HEK293 (cell line): ENCODE measurements around the gene CACNA1C.

Experiments
- CTCF ChIA-PET: fragments of 350-600 bp; formaldehyde crosslinking; extraction: SDS; loops from one replicate; lab custom pipeline; 2021; ENCODE audit warnings: antibody characterized with exemption; lab: Yijun Ruan, JAX
- POLR2A ChIA-PET: fragments of 300-600 bp; formaldehyde crosslinking; extraction: SDS; loops from one replicate; lab custom pipeline; 2020; ENCODE audit warnings: antibody characterized with exemption, inconsistent platforms; lab: Yijun Ruan, JAX
- H3K27ac ChIP-seq: fragments of 200-500 bp; sonication (Bioruptor generic); 2 replicates; pipeline ENCODE4 v1.5.1; 2014; ENCODE audit warnings: low read depth, low read length, control low read depth, inconsistent platforms; ENCODE audit errors: extremely low read depth
- H3K36me3 ChIP-seq, 2 experiments: fragments of 200-500 bp in 1 of 2; sonication (Bioruptor generic) in 1 of 2; 1 replicate in 1 of 2; 2 replicates in 1 of 2; pipeline ENCODE4 v1.5.1; 2014 to 2017; ENCODE audit warnings: inconsistent platforms in 2 of 2, low read length in 2 of 2; ENCODE audit not compliant: control insufficient read depth in 2 of 2, insufficient read depth in 1 of 2
- H3K4me1 ChIP-seq: fragments of 200-500 bp; sonication (Bioruptor generic); 2 replicates; pipeline ENCODE4 v1.5.1; 2014; ENCODE audit warnings: mild to moderate bottlenecking, low read length, inconsistent platforms; ENCODE audit not compliant: control insufficient read depth, insufficient read depth
- H3K4me3 ChIP-seq: 2 replicates; pipeline ENCODE4 v1.5.1; 2011; ENCODE audit warnings: low read depth, mild to moderate bottlenecking, control low read depth, low read length, moderate library complexity
- H3K9me3 ChIP-seq: fragments of 200-500 bp; sonication (Bioruptor generic); 2 replicates; pipeline ENCODE4 v1.5.1; 2014; ENCODE audit warnings: low read depth, low read length, inconsistent platforms; ENCODE audit not compliant: control insufficient read depth, insufficient read depth
- EGR2 ChIP-seq: fragments of 450-650 bp; formaldehyde crosslinking; IDR thresholded peaks from 2 replicates; pipeline ENCODE4 v1.5.1; 2016; ENCODE audit warnings: low read depth, missing biosample characterization, missing genetic modification characterization
- FEZF1 ChIP-seq: fragments of 450-650 bp; formaldehyde crosslinking; IDR thresholded peaks from 2 replicates; pipeline ENCODE4 v1.5.1; 2016; ENCODE audit warnings: missing biosample characterization, missing genetic modification characterization
- GFI1B ChIP-seq: fragments of 450-650 bp; formaldehyde crosslinking; IDR thresholded peaks from 2 replicates; pipeline ENCODE4 v1.5.1; 2016; ENCODE audit warnings: missing biosample characterization, missing genetic modification characterization
- IKZF3 ChIP-seq: fragments of 450-650 bp; IDR thresholded peaks from 2 replicates; pipeline ENCODE4 v1.5.0; 2018; ENCODE audit warnings: missing biosample characterization, mild to moderate bottlenecking, missing genetic modification characterization, moderate library complexity
- PRDM6 ChIP-seq: fragments of 450-650 bp; formaldehyde crosslinking; IDR thresholded peaks from 2 replicates; pipeline ENCODE4 v1.5.1; 2017; ENCODE audit warnings: missing biosample characterization, missing genetic modification characterization
- TRIM28 ChIP-seq: IDR thresholded peaks from 2 replicates; pipeline ENCODE4 v1.6.1; 2011; ENCODE audit warnings: low read length, control low read depth, borderline replicate concordance
- ZBTB17 ChIP-seq: fragments of 450-650 bp; formaldehyde crosslinking; IDR thresholded peaks from 2 replicates; pipeline ENCODE4 v1.5.1; 2016; ENCODE audit warnings: missing biosample characterization, missing genetic modification characterization
- ZBTB26 ChIP-seq: fragments of 450-650 bp; formaldehyde crosslinking; optimal IDR thresholded peaks from 2 replicates; pipeline ENCODE3; 2016; ENCODE audit warnings: missing biosample characterization, mild to moderate bottlenecking, missing genetic modification characterization
- ZBTB44 ChIP-seq: fragments of 450-650 bp; IDR thresholded peaks from 2 replicates; pipeline ENCODE4 v1.5.1; 2018; ENCODE audit warnings: missing biosample characterization, mild to moderate bottlenecking, missing genetic modification characterization
- ZBTB48 ChIP-seq: fragments of 450-650 bp; formaldehyde crosslinking; IDR thresholded peaks from 2 replicates; pipeline ENCODE4 v1.5.1; 2016; ENCODE audit warnings: missing biosample characterization, missing genetic modification characterization
- ZEB2 ChIP-seq: fragments of 450-650 bp; formaldehyde crosslinking; IDR thresholded peaks from 2 replicates; pipeline ENCODE4 v1.5.1; 2016; ENCODE audit warnings: missing biosample characterization, missing genetic modification characterization
- ZIC2 ChIP-seq: fragments of 450-650 bp; formaldehyde crosslinking; IDR thresholded peaks from 2 replicates; pipeline ENCODE4 v1.5.1; 2016; ENCODE audit warnings: missing biosample characterization, missing genetic modification characterization
- ZNF121 ChIP-seq: fragments of 450-650 bp; formaldehyde crosslinking; IDR thresholded peaks from 2 replicates; pipeline ENCODE4 v1.5.1; 2016; ENCODE audit warnings: missing biosample characterization, missing genetic modification characterization
- ZNF138 ChIP-seq: fragments of 450-650 bp; formaldehyde crosslinking; IDR thresholded peaks from 2 replicates; pipeline ENCODE4 v1.5.1; 2016; ENCODE audit warnings: missing biosample characterization, missing genetic modification characterization, borderline replicate concordance
- ZNF174 ChIP-seq: fragments of 450-650 bp; formaldehyde crosslinking; IDR thresholded peaks from 2 replicates; pipeline ENCODE4 v1.5.0; 2017; ENCODE audit warnings: missing biosample characterization, mild to moderate bottlenecking, missing genetic modification characterization
- ZNF19 ChIP-seq: fragments of 450-650 bp; formaldehyde crosslinking; IDR thresholded peaks from 2 replicates; pipeline ENCODE4; 2016; ENCODE audit warnings: missing biosample characterization, missing genetic modification characterization, low read depth
- ZNF239 ChIP-seq: fragments of 450-650 bp; formaldehyde crosslinking; IDR thresholded peaks from 2 replicates; pipeline ENCODE4 v1.5.1; 2016; ENCODE audit warnings: missing biosample characterization, missing genetic modification characterization
- ZNF24 ChIP-seq: fragments of 450-650 bp; formaldehyde crosslinking; IDR thresholded peaks from 2 replicates; pipeline ENCODE4 v1.5.1; 2016; ENCODE audit warnings: missing biosample characterization, missing genetic modification characterization
- ZNF311 ChIP-seq: fragments of 450-650 bp; formaldehyde crosslinking; IDR thresholded peaks from 2 replicates; pipeline ENCODE4 v1.5.1; 2017; ENCODE audit warnings: missing biosample characterization, missing genetic modification characterization, borderline replicate concordance
- ZNF324 ChIP-seq: fragments of 450-650 bp; formaldehyde crosslinking; IDR thresholded peaks from 2 replicates; pipeline ENCODE4 v1.5.1; 2016; ENCODE audit warnings: missing biosample characterization, missing genetic modification characterization
- ZNF391 ChIP-seq: fragments of 450-650 bp; formaldehyde crosslinking; IDR thresholded peaks from 2 replicates; pipeline ENCODE4 v1.5.1; 2016; ENCODE audit warnings: low read depth, missing biosample characterization, missing genetic modification characterization, borderline replicate concordance
- ZNF394 ChIP-seq: fragments of 450-650 bp; formaldehyde crosslinking; IDR thresholded peaks from 2 replicates; pipeline ENCODE4 v1.5.1; 2016; ENCODE audit warnings: missing biosample characterization, missing genetic modification characterization, mild to moderate bottlenecking, moderate library complexity, borderline replicate concordance
- ZNF423 ChIP-seq: fragments of 450-650 bp; formaldehyde crosslinking; IDR thresholded peaks from 2 replicates; pipeline ENCODE4 v1.5.1; 2016; ENCODE audit warnings: missing biosample characterization, missing genetic modification characterization
- ZNF48 ChIP-seq: fragments of 450-650 bp; formaldehyde crosslinking; IDR thresholded peaks from 2 replicates; pipeline ENCODE4 v1.5.1; 2016; ENCODE audit warnings: missing biosample characterization, missing genetic modification characterization
- ZNF544 ChIP-seq: fragments of 450-650 bp; formaldehyde crosslinking; IDR thresholded peaks from 2 replicates; pipeline ENCODE4 v1.5.0; 2017; ENCODE audit warnings: missing biosample characterization, missing genetic modification characterization
- ZNF561 ChIP-seq: fragments of 450-650 bp; IDR thresholded peaks from 2 replicates; pipeline ENCODE4 v1.5.1; 2018; ENCODE audit warnings: missing biosample characterization, missing genetic modification characterization, borderline replicate concordance
- ZNF626 ChIP-seq: fragments of 450-650 bp; sonication (Bioruptor Pico); formaldehyde crosslinking; IDR thresholded peaks from 2 replicates; pipeline ENCODE4 v1.5.1; 2018; ENCODE audit warnings: missing biosample characterization, missing genetic modification characterization, inconsistent platforms
- ZNF654 ChIP-seq: fragments of 450-650 bp; formaldehyde crosslinking; IDR thresholded peaks from 2 replicates; pipeline ENCODE4 v1.5.1; 2016; ENCODE audit warnings: low read depth, missing biosample characterization, missing genetic modification characterization
- ZNF660 ChIP-seq: fragments of 450-650 bp; IDR thresholded peaks from 2 replicates; pipeline ENCODE4 v1.5.1; 2018; ENCODE audit warnings: missing biosample characterization, mild to moderate bottlenecking, missing genetic modification characterization
- ZNF837 ChIP-seq: fragments of 450-650 bp; formaldehyde crosslinking; IDR thresholded peaks from 2 replicates; pipeline ENCODE4 v1.5.1; 2016; ENCODE audit warnings: missing biosample characterization, missing genetic modification characterization

The CACNA1C gene

GRCh38 chr12:2057041-2057794 is 4.4 kb downstream of the CACNA1C start (continued):
- TF ChIP-seq ZNF654 (tag by site-specific recombination): peak; percentile 95
- TF ChIP-seq ZNF391 (tag by site-specific recombination): 0 out of 2 replicates have a peak, but pooled peaks have one; percentile 38
- peak; percentile 99 for TF ChIP-seq ZNF24
- 0 out of 2 replicates have a peak, but pooled peaks have one; percentile 37 for TF ChIP-seq ZBTB17 (tag by site-specific recombination)
- TF ChIP-seq EGR2: no peak

DNA sequence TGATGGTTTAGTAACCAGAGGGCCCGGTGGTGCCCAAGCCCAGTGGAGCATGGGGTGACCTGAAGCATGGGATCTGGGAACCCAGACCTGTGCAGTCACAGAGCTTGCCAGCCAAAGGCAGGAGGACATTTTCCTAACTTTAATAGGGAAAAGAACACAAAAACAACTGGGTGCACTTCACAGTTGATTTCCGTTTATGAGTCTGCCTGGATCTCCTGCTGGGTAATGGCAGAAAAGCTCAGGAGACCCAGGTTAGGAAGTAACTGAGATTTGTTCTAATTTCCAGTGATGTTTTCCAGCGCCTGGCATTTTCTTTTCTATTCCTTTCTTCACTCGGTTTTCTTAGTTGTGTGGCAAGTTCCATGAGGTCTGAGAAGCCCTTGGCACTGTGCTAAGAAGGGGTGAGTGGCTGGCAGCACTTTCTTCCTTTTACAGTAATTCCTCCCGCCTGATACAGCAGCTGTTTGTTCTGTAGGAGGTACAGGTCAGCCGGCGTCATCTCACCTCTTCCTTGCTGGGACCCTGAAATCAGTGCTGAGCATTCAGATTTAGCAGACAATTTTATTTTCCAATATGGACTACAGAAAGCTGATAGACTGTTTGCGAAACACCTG is 5.1 kb downstream of the CACNA1C start:
- Histone ChIP-seq H3K9me3 (no peaks in the 10 kb centered on the region), H3K4me1 (no peaks in the 10 kb centered on the region; the same call in 1 of the 2 replicates), H3K4me3 (no peak overlapping the region), H3K36me3 (no peaks in the 10 kb centered on the region), H3K27ac (no peak overlapping the region)
- CTCF ChIA-PET: interaction anchor here (0.5 to 4.0 kb wide), 28 partner anchors 10 to 526 kb away, joined by 3 to 29 read pairs (median 4); no protein-coding TSS in a partner anchor
- POLR2A ChIA-PET: no interaction called here
- TF ChIP-seq PRDM6 (tag by site-specific recombination) (peak; percentile 56; the same call in 1 of the 2 replicates), ZIC2 (tag by site-specific recombination) (peak; percentile 65), ZEB2 (tag by site-specific recombination) (no peak), ZNF19 (tag by site-specific recombination) (no peak), FEZF1 (tag by site-specific recombination) (peak; percentile 20; the same call in 1 of the 2 replicates), ZNF311 (tag by site-specific recombination) (no peak), ZNF121 (tag by site-specific recombination) (0 out of 2 replicates have a peak, but pooled peaks have one; percentile 12), ZNF423 (tag by site-specific recombination) (0 out of 2 replicates have a peak, but pooled peaks have one; percentile 47)

GRCh38 chr12:2058837-2059236 is 6.0 kb downstream of the CACNA1C start:
- ChIA-PET CTCF (interaction anchor here (0.8 to 2.0 kb wide), 6 partner anchors 12 to 403 kb away, joined by 3 to 22 read pairs (median 4); no protein-coding TSS in a partner anchor), POLR2A (no interaction called here)
- Histone ChIP-seq H3K4me3 (no peak overlapping the region), H3K9me3 (no peaks in the 10 kb centered on the region), H3K4me1 (no peaks in the 10 kb centered on the region; the same call in 1 of the 2 replicates), H3K27ac (no peak overlapping the region), H3K36me3 (no peaks in the 10 kb centered on the region)
- TF ChIP-seq ZNF324 (tag by site-specific recombination) (no peak), ZBTB26 (tag by site-specific recombination) (no peak), ZNF138 (tag by site-specific recombination) (no peak), ZNF239 (tag by site-specific recombination) (no peak), ZNF544 (tag by site-specific recombination) (no peak), ZNF837 (tag by site-specific recombination) (no peak), ZNF626 (tag by site-specific recombination) (no peak), IKZF3 (tag by site-specific recombination) (no peak), ZBTB44 (tag by site-specific recombination) (no peak), ZNF48 (tag by site-specific recombination) (no peak), ZNF394 (tag by site-specific recombination) (no peak), ZNF561 (tag by site-specific recombination) (no peak), ZBTB48 (tag by site-specific recombination) (no peak), GFI1B (no peak), TRIM28 (no peak), ZNF174 (no peak), ZNF660 (no peak)
